ENCODE data around the gene SKAP1. TPM values are rescaled to one million over a fixed set of nuclear protein-coding genes. Genes with fewer than 3 reads are reported as not detected.

Gene SKAP1
- total RNA-seq, 4 donors from 2014 or later: 1.1 to 1.7 (median 1.2) TPM

DNA sequence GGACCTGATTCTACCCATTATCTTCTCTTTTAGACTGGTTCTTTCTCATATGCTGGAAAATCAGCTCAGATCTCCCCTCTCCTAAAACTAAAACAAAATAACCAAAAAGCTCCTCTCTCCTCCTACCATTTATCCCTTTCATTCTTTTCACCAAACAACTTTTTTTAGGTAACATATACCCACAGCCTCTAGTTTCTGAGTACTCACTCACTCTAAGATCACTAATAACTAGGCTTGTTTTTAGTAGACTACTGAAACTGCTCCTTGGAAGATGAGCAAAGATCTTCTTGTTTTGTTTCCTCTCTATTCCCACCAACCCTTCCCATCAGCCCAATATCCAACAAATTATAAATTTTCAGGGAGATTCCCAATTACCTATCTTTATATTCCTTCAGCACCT, 129.0 kb downstream of the SKAP1 start:
- DNase-seq (ENCODE audit: extremely low spot score): no peak
- no peaks in the 10 kb centered on the region for H3K36me3 ChIP-seq
- TF ChIP-seq EP300 (IDR thresholded peaks at IDR 0.05): no peak
- TF ChIP-seq POLR2A (IDR thresholded peaks at IDR 0.05; ENCODE audit: low read depth): no peak
- TF ChIP-seq, protein P1, sequence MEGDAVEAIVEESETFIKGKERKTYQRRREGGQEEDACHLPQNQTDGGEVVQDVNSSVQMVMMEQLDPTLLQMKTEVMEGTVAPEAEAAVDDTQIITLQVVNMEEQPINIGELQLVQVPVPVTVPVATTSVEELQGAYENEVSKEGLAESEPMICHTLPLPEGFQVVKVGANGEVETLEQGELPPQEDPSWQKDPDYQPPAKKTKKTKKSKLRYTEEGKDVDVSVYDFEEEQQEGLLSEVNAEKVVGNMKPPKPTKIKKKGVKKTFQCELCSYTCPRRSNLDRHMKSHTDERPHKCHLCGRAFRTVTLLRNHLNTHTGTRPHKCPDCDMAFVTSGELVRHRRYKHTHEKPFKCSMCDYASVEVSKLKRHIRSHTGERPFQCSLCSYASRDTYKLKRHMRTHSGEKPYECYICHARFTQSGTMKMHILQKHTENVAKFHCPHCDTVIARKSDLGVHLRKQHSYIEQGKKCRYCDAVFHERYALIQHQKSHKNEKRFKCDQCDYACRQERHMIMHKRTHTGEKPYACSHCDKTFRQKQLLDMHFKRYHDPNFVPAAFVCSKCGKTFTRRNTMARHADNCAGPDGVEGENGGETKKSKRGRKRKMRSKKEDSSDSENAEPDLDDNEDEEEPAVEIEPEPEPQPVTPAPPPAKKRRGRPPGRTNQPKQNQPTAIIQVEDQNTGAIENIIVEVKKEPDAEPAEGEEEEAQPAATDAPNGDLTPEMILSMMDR (IDR thresholded peaks at IDR 0.05): no peak
- TF ChIP-seq POLR2AphosphoS5 (IDR thresholded peaks at IDR 0.05): no peak
- no peaks in the 10 kb centered on the region for H3K9me3 ChIP-seq
- H3K4me3 ChIP-seq: no peak overlapping the region
- H3K4me1 ChIP-seq: no peaks in the 10 kb centered on the region
- H3K27me3 ChIP-seq: peaks cover 0 to 43% (median 0%) of the 10 kb centered on the region in 4 donors
- intact Hi-C loops (cut with DNase I): no loop called here
- no peak overlapping the region for H3K27ac ChIP-seq (replicated peaks in 1 of 4)

DNA sequence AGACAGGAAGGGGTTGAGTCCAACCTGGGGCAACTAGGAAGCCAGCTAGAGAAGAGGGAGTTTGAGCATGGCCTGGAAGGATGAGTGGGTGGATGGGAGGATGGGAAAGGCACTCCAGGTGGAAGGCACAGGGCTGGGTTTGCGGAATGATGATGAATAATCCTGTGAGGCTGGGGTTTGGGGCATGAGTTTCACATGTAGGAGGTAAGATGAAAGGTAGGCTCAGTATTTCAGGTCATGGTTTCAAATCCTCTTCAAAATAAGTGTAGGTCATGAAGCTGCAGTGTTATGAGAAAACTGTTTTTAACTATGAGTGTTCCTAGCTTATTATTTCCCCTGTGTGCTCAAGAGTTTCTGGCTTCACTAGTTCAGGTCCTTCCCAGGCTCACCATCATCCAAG, 130.3 kb downstream of the SKAP1 start:
- Histone ChIP-seq H3K36me3 (no peaks in the 10 kb centered on the region), H3K9me3 (no peaks in the 10 kb centered on the region), H3K4me3 (no peak overlapping the region), H3K27me3 (peaks cover 0 to 36% (median 0%) of the 10 kb centered on the region in 4 donors), H3K27ac (replicated peaks in 1 of 4) (no peak overlapping the region), H3K4me1 (no peaks in the 10 kb centered on the region)
- WGBS: 86% methylated on average over 1 of the region's 1 CpG
- TF ChIP-seq, protein P1 (IDR thresholded peaks at IDR 0.05): no peak
- TF ChIP-seq POLR2AphosphoS5 (IDR thresholded peaks at IDR 0.05) (no peak), EP300 (IDR thresholded peaks at IDR 0.05) (no peak), POLR2A (IDR thresholded peaks at IDR 0.05; ENCODE audit: low read depth) (no peak)
- no peak for DNase-seq (ENCODE audit: extremely low spot score)
- intact Hi-C loops (cut with DNase I): no loop called here

DNA sequence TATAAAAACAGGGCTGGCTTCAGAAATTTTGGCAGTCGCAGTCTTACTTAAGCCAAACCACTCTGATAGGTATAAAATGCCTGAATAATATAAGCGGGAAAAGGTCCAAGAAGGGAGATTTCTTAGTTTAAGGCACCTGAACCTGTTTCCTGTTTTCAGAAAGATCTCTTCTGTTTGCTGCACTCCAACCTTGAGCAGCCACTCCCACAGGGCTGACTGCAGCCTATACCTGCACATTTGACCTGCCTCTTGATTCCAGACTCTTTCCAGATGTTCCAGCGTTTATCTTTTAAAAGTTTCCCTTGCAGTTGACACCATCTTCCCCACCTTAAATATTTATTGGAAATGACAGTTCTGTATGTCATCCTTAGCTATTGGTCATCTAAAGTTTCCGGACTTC, 132.2 kb downstream of the SKAP1 start:
- no peak overlapping the region for H3K4me3 ChIP-seq
- H3K27ac ChIP-seq (replicated peaks in 1 of 4): no peak overlapping the region
- no peak for DNase-seq (ENCODE audit: extremely low spot score)
- WGBS: 46% methylated on average over 4 of the region's 4 CpGs
- intact Hi-C loops (cut with DNase I): no loop called here
- TF ChIP-seq, protein P1 (IDR thresholded peaks at IDR 0.05): no peak
- TF ChIP-seq POLR2AphosphoS5 (IDR thresholded peaks at IDR 0.05): no peak
- TF ChIP-seq POLR2A (IDR thresholded peaks at IDR 0.05; ENCODE audit: low read depth): no peak
- TF ChIP-seq EP300 (IDR thresholded peaks at IDR 0.05): no peak
- no peaks in the 10 kb centered on the region for H3K36me3 ChIP-seq
- peaks cover 0 to 47% (median 4%) of the 10 kb centered on the region in 4 donors for H3K27me3 ChIP-seq
- H3K4me1 ChIP-seq: no peaks in the 10 kb centered on the region
- H3K9me3 ChIP-seq: no peaks in the 10 kb centered on the region

DNA sequence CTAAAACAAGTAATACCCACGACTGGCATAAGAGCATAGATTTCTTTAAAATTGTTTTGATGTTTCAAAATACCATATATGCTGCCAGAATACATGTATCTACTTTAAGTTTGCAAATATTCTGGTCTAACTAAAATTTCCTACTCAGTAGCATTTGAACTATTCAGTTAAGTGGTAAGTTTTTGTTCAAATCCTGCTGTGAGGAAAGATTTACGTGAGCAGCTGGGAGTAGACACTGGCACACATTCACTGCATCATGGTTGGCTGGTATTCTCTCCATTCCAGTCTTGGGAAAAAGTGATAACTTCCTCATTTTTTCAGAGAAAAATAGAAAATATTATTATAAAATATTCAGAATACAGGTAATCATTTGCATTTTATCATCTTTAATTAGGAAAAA, 133.6 kb downstream of the SKAP1 start:
- WGBS: 82% methylated on average over 2 of the region's 2 CpGs
- intact Hi-C loops (cut with DNase I): no loop called here
- Histone ChIP-seq H3K4me1 (no peaks in the 10 kb centered on the region), H3K9me3 (no peaks in the 10 kb centered on the region), H3K36me3 (no peaks in the 10 kb centered on the region), H3K27ac (replicated peaks in 1 of 4) (no peak overlapping the region), H3K27me3 (peaks cover 0 to 48% (median 7%) of the 10 kb centered on the region in 4 donors), H3K4me3 (no peak overlapping the region)
- TF ChIP-seq POLR2AphosphoS5 (IDR thresholded peaks at IDR 0.05): no peak
- no peak for TF ChIP-seq EP300 (IDR thresholded peaks at IDR 0.05)
- TF ChIP-seq, protein P1 (IDR thresholded peaks at IDR 0.05): no peak
- no peak for TF ChIP-seq POLR2A (IDR thresholded peaks at IDR 0.05; ENCODE audit: low read depth)
- DNase-seq (ENCODE audit: extremely low spot score): no peak

Measured in esophagus muscularis mucosa (tissue), 4 donors.